ENCODE measurements around the gene B3GALNT2.
A peak's percentile ranks its signal among the peaks of the same experiment; 100 is the strongest.

Gene B3GALNT2

GRCh38 chr1:235502601-235503402 is 1.4 kb downstream of the B3GALNT2 start:
- H3K4me1 ChIP-seq (ENCODE audit: control insufficient read depth, insufficient read depth, low read length): peaks cover 6% of the 10 kb centered on the region
- H3K4me3 ChIP-seq (ENCODE audit: low read length in 2 of 2): peak overlapping the region; percentile 88 to 98
- no peaks in the 10 kb centered on the region for H3K9me3 ChIP-seq (ENCODE audit: control insufficient read depth in 2 of 2, low read length in 2 of 2)
- no peaks in the 10 kb centered on the region for H3K27me3 ChIP-seq (ENCODE audit: control insufficient read depth in 1 of 2, insufficient read depth in 2 of 2, low read length in 2 of 2)
- H3K36me3 ChIP-seq (ENCODE audit: control insufficient read depth in 2 of 2, insufficient read depth in 2 of 2, low read length in 2 of 2): no peaks in the 10 kb centered on the region
- peak overlapping the region; percentile 68 to 96 for H3K9ac ChIP-seq (ENCODE audit: low read length in 2 of 2)
- peak overlapping the region; percentile 95 for H3K27ac ChIP-seq (ENCODE audit: low read length)

GRCh38 chr1:235500971-235501540 is 3.2 kb downstream of the B3GALNT2 start:
- H3K4me3 ChIP-seq (ENCODE audit: low read length in 2 of 2): no peak overlapping the region
- no peaks in the 10 kb centered on the region for H3K27me3 ChIP-seq (ENCODE audit: control insufficient read depth in 1 of 2, insufficient read depth in 2 of 2, low read length in 2 of 2)
- H3K9ac ChIP-seq (ENCODE audit: low read length in 2 of 2): peak overlapping the region in 1 of 2 donors; percentile 9
- H3K27ac ChIP-seq (ENCODE audit: low read length): no peak overlapping the region
- H3K4me1 ChIP-seq (ENCODE audit: control insufficient read depth, insufficient read depth, low read length): peaks cover 6% of the 10 kb centered on the region
- no peaks in the 10 kb centered on the region for H3K36me3 ChIP-seq (ENCODE audit: control insufficient read depth in 2 of 2, insufficient read depth in 2 of 2, low read length in 2 of 2)
- H3K9me3 ChIP-seq (ENCODE audit: control insufficient read depth in 2 of 2, low read length in 2 of 2): no peaks in the 10 kb centered on the region

GRCh38 chr1:235495551-235495950 is 8.7 kb downstream of the B3GALNT2 start:
- Histone ChIP-seq H3K9ac (ENCODE audit: low read length in 2 of 2) (no peak overlapping the region), H3K9me3 (ENCODE audit: control insufficient read depth in 2 of 2, low read length in 2 of 2) (no peaks in the 10 kb centered on the region), H3K27me3 (ENCODE audit: control insufficient read depth in 1 of 2, insufficient read depth in 2 of 2, low read length in 2 of 2) (no peaks in the 10 kb centered on the region), H3K27ac (ENCODE audit: low read length) (no peak overlapping the region), H3K36me3 (ENCODE audit: control insufficient read depth in 2 of 2, insufficient read depth in 2 of 2, low read length in 2 of 2) (peaks cover 8 to 10% of the 10 kb centered on the region in 2 donors), H3K4me1 (ENCODE audit: control insufficient read depth, insufficient read depth, low read length) (no peaks in the 10 kb centered on the region), H3K4me3 (ENCODE audit: low read length in 2 of 2) (no peak overlapping the region)

- Histone ChIP-seq H3K27me3 (ENCODE audit: control insufficient read depth in 1 of 2, insufficient read depth in 2 of 2, low read length in 2 of 2) (no peaks in the 10 kb centered on the region), H3K9ac (ENCODE audit: low read length in 2 of 2) (no peak overlapping the region), H3K4me3 (ENCODE audit: low read length in 2 of 2) (no peak overlapping the region), H3K9me3 (ENCODE audit: control insufficient read depth in 2 of 2, low read length in 2 of 2) (no peaks in the 10 kb centered on the region), H3K36me3 (ENCODE audit: control insufficient read depth in 2 of 2, insufficient read depth in 2 of 2, low read length in 2 of 2) (peaks cover 8 to 10% of the 10 kb centered on the region in 2 donors), H3K4me1 (ENCODE audit: control insufficient read depth, insufficient read depth, low read length) (no peaks in the 10 kb centered on the region), H3K27ac (ENCODE audit: low read length) (no peak overlapping the region)
Measured at GRCh38 chr1:235495030-235495429, 9.2 kb downstream of the B3GALNT2 start.

GRCh38 chr1:235494531-235494930 is 9.7 kb downstream of the B3GALNT2 start:
- Histone ChIP-seq H3K9me3 (ENCODE audit: control insufficient read depth in 2 of 2, low read length in 2 of 2) (no peaks in the 10 kb centered on the region), H3K9ac (ENCODE audit: low read length in 2 of 2) (no peak overlapping the region), H3K27ac (ENCODE audit: low read length) (no peak overlapping the region), H3K4me1 (ENCODE audit: control insufficient read depth, insufficient read depth, low read length) (no peaks in the 10 kb centered on the region), H3K27me3 (ENCODE audit: control insufficient read depth in 1 of 2, insufficient read depth in 2 of 2, low read length in 2 of 2) (no peaks in the 10 kb centered on the region), H3K36me3 (ENCODE audit: control insufficient read depth in 2 of 2, insufficient read depth in 2 of 2, low read length in 2 of 2) (peaks cover 8 to 10% of the 10 kb centered on the region in 2 donors), H3K4me3 (ENCODE audit: low read length in 2 of 2) (no peak overlapping the region)

- H3K27ac ChIP-seq (ENCODE audit: low read length): no peak overlapping the region
- H3K27me3 ChIP-seq (ENCODE audit: control insufficient read depth in 1 of 2, insufficient read depth in 2 of 2, low read length in 2 of 2): no peaks in the 10 kb centered on the region
- H3K4me1 ChIP-seq (ENCODE audit: control insufficient read depth, insufficient read depth, low read length): no peaks in the 10 kb centered on the region
- no peak overlapping the region for H3K4me3 ChIP-seq (ENCODE audit: low read length in 2 of 2)
- H3K36me3 ChIP-seq (ENCODE audit: control insufficient read depth in 2 of 2, insufficient read depth in 2 of 2, low read length in 2 of 2): peaks cover 10 to 13% of the 10 kb centered on the region in 2 donors
- no peaks in the 10 kb centered on the region for H3K9me3 ChIP-seq (ENCODE audit: control insufficient read depth in 2 of 2, low read length in 2 of 2)
- no peak overlapping the region for H3K9ac ChIP-seq (ENCODE audit: low read length in 2 of 2)
Measured at GRCh38 chr1:235491644-235492043, 12.6 kb downstream of the B3GALNT2 start.

- no peak overlapping the region for H3K27ac ChIP-seq (ENCODE audit: low read length)
- H3K4me1 ChIP-seq (ENCODE audit: control insufficient read depth, insufficient read depth, low read length): no peaks in the 10 kb centered on the region
- no peaks in the 10 kb centered on the region for H3K9me3 ChIP-seq (ENCODE audit: control insufficient read depth in 2 of 2, low read length in 2 of 2)
- H3K27me3 ChIP-seq (ENCODE audit: control insufficient read depth in 1 of 2, insufficient read depth in 2 of 2, low read length in 2 of 2): no peaks in the 10 kb centered on the region
- no peak overlapping the region for H3K4me3 ChIP-seq (ENCODE audit: low read length in 2 of 2)
- no peak overlapping the region for H3K9ac ChIP-seq (ENCODE audit: low read length in 2 of 2)
- H3K36me3 ChIP-seq (ENCODE audit: control insufficient read depth in 2 of 2, insufficient read depth in 2 of 2, low read length in 2 of 2): peaks cover 7% of the 10 kb centered on the region in 2 donors
Measured at GRCh38 chr1:235486321-235486720, 17.9 kb downstream of the B3GALNT2 start.

GRCh38 chr1:235485558-235485957 is 18.7 kb downstream of the B3GALNT2 start:
- no peaks in the 10 kb centered on the region for H3K27me3 ChIP-seq (ENCODE audit: control insufficient read depth in 1 of 2, insufficient read depth in 2 of 2, low read length in 2 of 2)
- peaks cover 7 to 11% of the 10 kb centered on the region in 2 donors for H3K36me3 ChIP-seq (ENCODE audit: control insufficient read depth in 2 of 2, insufficient read depth in 2 of 2, low read length in 2 of 2)
- no peaks in the 10 kb centered on the region for H3K4me1 ChIP-seq (ENCODE audit: control insufficient read depth, insufficient read depth, low read length)
- H3K4me3 ChIP-seq (ENCODE audit: low read length in 2 of 2): no peak overlapping the region
- no peaks in the 10 kb centered on the region for H3K9me3 ChIP-seq (ENCODE audit: control insufficient read depth in 2 of 2, low read length in 2 of 2)
- no peak overlapping the region for H3K27ac ChIP-seq (ENCODE audit: low read length)
- no peak overlapping the region for H3K9ac ChIP-seq (ENCODE audit: low read length in 2 of 2)

GRCh38 chr1:235483090-235483489 is 21.2 kb downstream of the B3GALNT2 start:
- Histone ChIP-seq H3K36me3 (ENCODE audit: control insufficient read depth in 2 of 2, insufficient read depth in 2 of 2, low read length in 2 of 2) (peaks cover 15 to 31% of the 10 kb centered on the region in 2 donors), H3K9me3 (ENCODE audit: control insufficient read depth in 2 of 2, low read length in 2 of 2) (no peaks in the 10 kb centered on the region), H3K27ac (ENCODE audit: low read length) (no peak overlapping the region), H3K4me3 (ENCODE audit: low read length in 2 of 2) (no peak overlapping the region), H3K4me1 (ENCODE audit: control insufficient read depth, insufficient read depth, low read length) (no peaks in the 10 kb centered on the region), H3K9ac (ENCODE audit: low read length in 2 of 2) (no peak overlapping the region), H3K27me3 (ENCODE audit: control insufficient read depth in 1 of 2, insufficient read depth in 2 of 2, low read length in 2 of 2) (no peaks in the 10 kb centered on the region)

- no peaks in the 10 kb centered on the region for H3K4me1 ChIP-seq (ENCODE audit: control insufficient read depth, insufficient read depth, low read length)
- H3K9ac ChIP-seq (ENCODE audit: low read length in 2 of 2): no peak overlapping the region
- H3K9me3 ChIP-seq (ENCODE audit: control insufficient read depth in 2 of 2, low read length in 2 of 2): no peaks in the 10 kb centered on the region
- H3K36me3 ChIP-seq (ENCODE audit: control insufficient read depth in 2 of 2, insufficient read depth in 2 of 2, low read length in 2 of 2): peaks cover 11 to 14% of the 10 kb centered on the region in 2 donors
- H3K27me3 ChIP-seq (ENCODE audit: control insufficient read depth in 1 of 2, insufficient read depth in 2 of 2, low read length in 2 of 2): no peaks in the 10 kb centered on the region
- no peak overlapping the region for H3K4me3 ChIP-seq (ENCODE audit: low read length in 2 of 2)
- H3K27ac ChIP-seq (ENCODE audit: low read length): no peak overlapping the region
Measured at GRCh38 chr1:235473806-235474205, 30.4 kb downstream of the B3GALNT2 start.

Data from stomach smooth muscle (tissue), 2 donors.